ENCODE data around the gene ZMYND12.

Gene ZMYND12

DNA sequence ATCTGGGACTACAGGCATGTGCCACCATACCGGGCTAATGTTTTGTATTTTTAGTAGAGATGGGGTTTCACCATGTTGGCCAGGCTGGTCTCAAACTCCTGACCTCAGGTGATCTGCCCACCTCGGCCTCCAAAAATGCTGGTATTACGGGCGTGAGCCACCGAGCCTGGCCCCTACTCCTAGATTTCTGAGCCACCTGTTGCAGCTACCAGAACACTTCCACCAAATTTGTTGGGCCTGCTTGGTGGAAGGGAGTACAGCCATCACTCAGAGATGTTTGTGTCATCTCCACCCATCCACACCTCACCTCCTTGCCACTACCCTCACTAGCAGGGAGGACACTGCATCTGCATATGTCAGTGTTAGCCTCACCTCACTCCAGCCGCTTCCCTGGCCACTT lies 69.8 kb downstream of the ZMYND12 start:
- H3K4ac ChIP-seq (ENCODE audit: low read length): no peak overlapping the region
- H3K14ac ChIP-seq (ENCODE audit: low read length): no peak overlapping the region
- no peak overlapping the region for H4K91ac ChIP-seq (ENCODE audit: low read depth, low read length, poor library complexity)
- no CpG with 5 or more reads among the region's 6 CpGs for WGBS, 2 donors (ENCODE audit: extremely low coverage in 2 of 2, insufficient read length in 2 of 2, insufficient replicate concordance in 1 of 2)
- no peak overlapping the region for H4K8ac ChIP-seq (ENCODE audit: low read depth, low read length)
- H2AFZ ChIP-seq (ENCODE audit: low read length): no peak overlapping the region
- H3K36me3 ChIP-seq (replicated peaks in 1 of 2; ENCODE audit: control insufficient read depth in 2 of 2, insufficient read depth in 2 of 2, low read length in 2 of 2): no peaks in the 10 kb centered on the region
- DNase-seq (ENCODE audit: low spot score): no peak
- no peak overlapping the region for H3K27ac ChIP-seq (replicated peaks; ENCODE audit: low read length)
- H3K4me2 ChIP-seq (ENCODE audit: insufficient read depth, low read length, poor library complexity, severe bottlenecking): no peak overlapping the region
- no peak overlapping the region for H3K9ac ChIP-seq (ENCODE audit: low read depth, low read length, poor library complexity)
- no peaks in the 10 kb centered on the region for H3K4me1 ChIP-seq (ENCODE audit: control insufficient read depth in 2 of 2, insufficient read depth in 1 of 2, low read depth in 1 of 2, low read length in 2 of 2)
- H2BK5ac ChIP-seq (ENCODE audit: low read length): no peak overlapping the region
- H2BK15ac ChIP-seq (ENCODE audit: low read length): no peak overlapping the region
- no peak overlapping the region for H3K18ac ChIP-seq (ENCODE audit: low read length)
- H3K9me3 ChIP-seq (replicated peaks in 1 of 2; ENCODE audit: control insufficient read depth in 2 of 2, insufficient read depth in 1 of 2, low read depth in 1 of 2, low read length in 2 of 2): no peaks in the 10 kb centered on the region
- H2AK5ac ChIP-seq (ENCODE audit: low read depth, low read length): no peak overlapping the region
- H3K27me3 ChIP-seq (ENCODE audit: control insufficient read depth in 3 of 3, insufficient read depth in 3 of 3, low read depth in 1 of 3, low read length in 3 of 3): peaks cover 2 to 44% (median 9%) of the 10 kb centered on the region in 3 experiments
- H2BK12ac ChIP-seq (ENCODE audit: low read length): no peak overlapping the region
- H3K23ac ChIP-seq (ENCODE audit: low read depth, low read length, poor library complexity): no peak overlapping the region
- peaks cover 2% of the 10 kb centered on the region for H3K79me1 ChIP-seq (ENCODE audit: low read depth, low read length)
- H2BK120ac ChIP-seq (ENCODE audit: low read depth, low read length): no peak overlapping the region
- no peak overlapping the region for H3K4me3 ChIP-seq (ENCODE audit: low read length in 2 of 2)

DNA sequence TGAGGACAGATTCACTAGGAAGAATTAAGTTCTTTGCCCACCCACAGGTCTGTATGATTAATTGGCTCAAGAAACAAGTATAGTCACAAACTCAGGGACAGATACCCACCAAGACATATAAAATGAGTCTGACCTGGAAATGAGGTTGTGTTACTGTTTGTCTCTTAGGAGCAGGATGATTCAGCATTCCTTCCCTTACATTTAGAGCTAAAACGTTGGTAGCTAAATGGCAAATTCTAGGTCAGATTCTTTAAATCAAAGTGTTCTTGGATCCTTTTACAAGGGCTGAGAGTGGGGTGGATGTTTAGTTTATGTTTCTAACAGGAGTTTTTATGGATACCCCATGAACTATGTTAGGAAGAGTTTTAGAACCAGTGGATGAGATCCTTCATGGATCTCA lies 70.5 kb downstream of the ZMYND12 start:
- peaks cover 2 to 42% (median 9%) of the 10 kb centered on the region in 3 experiments for H3K27me3 ChIP-seq (ENCODE audit: control insufficient read depth in 3 of 3, insufficient read depth in 3 of 3, low read depth in 1 of 3, low read length in 3 of 3)
- H4K91ac ChIP-seq (ENCODE audit: low read depth, low read length, poor library complexity): no peak overlapping the region
- no peaks in the 10 kb centered on the region for H3K4me1 ChIP-seq (ENCODE audit: control insufficient read depth in 2 of 2, insufficient read depth in 1 of 2, low read depth in 1 of 2, low read length in 2 of 2)
- H2BK120ac ChIP-seq (ENCODE audit: low read depth, low read length): no peak overlapping the region
- no peak overlapping the region for H3K27ac ChIP-seq (replicated peaks; ENCODE audit: low read length)
- no peak overlapping the region for H3K4ac ChIP-seq (ENCODE audit: low read length)
- no peak overlapping the region for H2BK15ac ChIP-seq (ENCODE audit: low read length)
- no peak overlapping the region for H3K4me3 ChIP-seq (ENCODE audit: low read length in 2 of 2)
- no peak overlapping the region for H3K14ac ChIP-seq (ENCODE audit: low read length)
- no peak overlapping the region for H3K4me2 ChIP-seq (ENCODE audit: insufficient read depth, low read length, poor library complexity, severe bottlenecking)
- H3K23ac ChIP-seq (ENCODE audit: low read depth, low read length, poor library complexity): no peak overlapping the region
- H3K36me3 ChIP-seq (replicated peaks in 1 of 2; ENCODE audit: control insufficient read depth in 2 of 2, insufficient read depth in 2 of 2, low read length in 2 of 2): no peaks in the 10 kb centered on the region
- no peak overlapping the region for H4K8ac ChIP-seq (ENCODE audit: low read depth, low read length)
- no peak overlapping the region for H2BK12ac ChIP-seq (ENCODE audit: low read length)
- no peak overlapping the region for H3K18ac ChIP-seq (ENCODE audit: low read length)
- H2BK5ac ChIP-seq (ENCODE audit: low read length): no peak overlapping the region
- no CpG with 5 or more reads among the region's 1 CpG for WGBS, 2 donors (ENCODE audit: extremely low coverage in 2 of 2, insufficient read length in 2 of 2, insufficient replicate concordance in 1 of 2)
- no peak overlapping the region for H2AK5ac ChIP-seq (ENCODE audit: low read depth, low read length)
- peaks cover 1% of the 10 kb centered on the region for H3K79me1 ChIP-seq (ENCODE audit: low read depth, low read length)
- H3K9ac ChIP-seq (ENCODE audit: low read depth, low read length, poor library complexity): no peak overlapping the region
- H3K9me3 ChIP-seq (replicated peaks in 1 of 2; ENCODE audit: control insufficient read depth in 2 of 2, insufficient read depth in 1 of 2, low read depth in 1 of 2, low read length in 2 of 2): no peaks in the 10 kb centered on the region
- no peak overlapping the region for H2AFZ ChIP-seq (ENCODE audit: low read length)
- DNase-seq (ENCODE audit: low spot score): no peak

DNA sequence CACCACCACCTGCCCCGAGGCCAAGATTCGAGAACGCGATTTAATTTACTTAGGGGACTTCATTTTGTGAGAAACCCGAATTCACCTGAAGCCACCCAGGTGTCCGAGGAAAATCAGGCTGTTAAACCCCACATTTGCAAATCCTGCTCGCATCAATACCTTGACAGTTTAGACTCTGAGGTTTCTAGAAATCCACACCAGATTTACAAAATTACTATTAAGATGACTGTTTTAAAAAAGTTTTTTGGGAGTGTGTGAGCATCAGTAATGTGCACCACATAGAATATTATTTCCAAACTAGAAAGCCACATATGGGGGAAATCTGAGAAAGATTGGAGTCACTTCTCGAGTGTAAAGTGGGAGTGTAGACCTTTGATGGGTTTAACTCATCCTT lies 74.5 kb downstream of the ZMYND12 start:
- H2AK5ac ChIP-seq (ENCODE audit: low read depth, low read length): no peak overlapping the region
- H2BK12ac ChIP-seq (ENCODE audit: low read length): no peak overlapping the region
- DNase-seq (ENCODE audit: low spot score): no peak
- peak overlapping the region; percentile 97 for H2AFZ ChIP-seq (ENCODE audit: low read length)
- no peak overlapping the region for H2BK5ac ChIP-seq (ENCODE audit: low read length)
- H3K9me3 ChIP-seq (replicated peaks in 1 of 2; ENCODE audit: control insufficient read depth in 2 of 2, insufficient read depth in 1 of 2, low read depth in 1 of 2, low read length in 2 of 2): no peaks in the 10 kb centered on the region
- H3K18ac ChIP-seq (ENCODE audit: low read length): no peak overlapping the region
- no peaks in the 10 kb centered on the region for H3K36me3 ChIP-seq (replicated peaks in 1 of 2; ENCODE audit: control insufficient read depth in 2 of 2, insufficient read depth in 2 of 2, low read length in 2 of 2)
- H3K4me1 ChIP-seq (ENCODE audit: control insufficient read depth in 2 of 2, insufficient read depth in 1 of 2, low read depth in 1 of 2, low read length in 2 of 2): peaks cover 0 to 4% of the 10 kb centered on the region in 2 donors
- no peak overlapping the region for H4K91ac ChIP-seq (ENCODE audit: low read depth, low read length, poor library complexity)
- H3K9ac ChIP-seq (ENCODE audit: low read depth, low read length, poor library complexity): peak overlapping the region; percentile 85
- no CpG with 5 or more reads among the region's 8 CpGs for WGBS, 2 donors (ENCODE audit: extremely low coverage in 2 of 2, insufficient read length in 2 of 2, insufficient replicate concordance in 1 of 2)
- no peak overlapping the region for H3K27ac ChIP-seq (replicated peaks; ENCODE audit: low read length)
- peak overlapping the region; percentile 52 to 98 for H3K4me3 ChIP-seq (ENCODE audit: low read length in 2 of 2)
- H3K27me3 ChIP-seq (ENCODE audit: control insufficient read depth in 3 of 3, insufficient read depth in 3 of 3, low read depth in 1 of 3, low read length in 3 of 3): peaks cover 2 to 61% (median 17%) of the 10 kb centered on the region in 3 experiments
- no peaks in the 10 kb centered on the region for H3K79me1 ChIP-seq (ENCODE audit: low read depth, low read length)
- H2BK15ac ChIP-seq (ENCODE audit: low read length): no peak overlapping the region
- H4K8ac ChIP-seq (ENCODE audit: low read depth, low read length): no peak overlapping the region
- H3K4me2 ChIP-seq (ENCODE audit: insufficient read depth, low read length, poor library complexity, severe bottlenecking): peak overlapping the region; percentile 82
- no peak overlapping the region for H2BK120ac ChIP-seq (ENCODE audit: low read depth, low read length)
- H3K4ac ChIP-seq (ENCODE audit: low read length): no peak overlapping the region
- H3K14ac ChIP-seq (ENCODE audit: low read length): no peak overlapping the region
- H3K23ac ChIP-seq (ENCODE audit: low read depth, low read length, poor library complexity): no peak overlapping the region

DNA sequence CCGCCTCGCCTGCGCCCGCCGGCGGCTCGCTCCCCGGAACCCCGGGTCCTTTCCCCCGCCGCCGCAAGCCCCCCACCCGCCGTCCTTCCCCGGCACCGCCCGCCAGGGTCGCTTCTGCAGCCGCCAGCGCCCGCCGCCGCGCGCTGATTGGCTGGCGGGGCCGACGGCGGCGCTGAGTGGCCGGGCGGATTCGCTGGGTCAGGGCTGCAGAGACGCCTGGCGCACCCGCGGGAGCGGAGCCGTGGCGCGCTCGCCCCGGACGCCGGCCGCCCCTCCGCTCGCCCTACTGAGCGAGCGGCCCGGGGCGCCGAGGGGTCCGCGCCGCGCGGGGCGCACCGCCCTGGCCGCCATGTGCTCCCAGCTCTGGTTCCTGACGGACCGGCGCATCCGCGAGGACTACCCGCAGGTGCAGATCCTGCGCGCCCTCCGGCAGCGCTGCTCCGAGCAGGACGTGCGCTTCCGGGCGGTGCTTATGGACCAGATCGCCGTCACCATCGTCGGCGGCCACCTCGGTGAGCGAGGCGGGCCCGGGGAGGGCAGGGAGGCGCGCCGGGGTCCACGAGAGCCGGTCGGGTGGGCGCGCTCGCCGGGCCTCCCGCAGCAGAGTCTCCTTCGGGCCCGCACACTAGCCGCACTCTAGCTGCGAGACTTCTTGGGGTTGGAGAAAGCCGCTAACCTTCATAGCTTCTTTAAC lies 75.1 kb downstream of the ZMYND12 start, which contains the start of gene RIMKLA:
Gene RIMKLA (plus strand): TSS at position 207 of the 694 bp plus-strand sequence. CDS start 143 bp downstream, at position 350.
- peak within 1 kb of the TSS; percentile 78 for H3K18ac ChIP-seq (ENCODE audit: low read length)
- peak within 1 kb of the TSS; percentile 85 for H3K9ac ChIP-seq (ENCODE audit: low read depth, low read length, poor library complexity)
- H2BK120ac ChIP-seq (ENCODE audit: low read depth, low read length): no peak within 1 kb of the TSS
- no peak within 1 kb of the TSS for H2BK12ac ChIP-seq (ENCODE audit: low read length)
- peaks cover 2 to 61% (median 17%) of the 10 kb centered on the region in 3 experiments for H3K27me3 ChIP-seq (ENCODE audit: control insufficient read depth in 3 of 3, insufficient read depth in 3 of 3, low read depth in 1 of 3, low read length in 3 of 3)
- H3K4ac ChIP-seq (ENCODE audit: low read length): no peak within 1 kb of the TSS
- peak within 1 kb of the TSS; percentile 77 for H3K23ac ChIP-seq (ENCODE audit: low read depth, low read length, poor library complexity)
- no peak within 1 kb of the TSS for H2BK5ac ChIP-seq (ENCODE audit: low read length)
- no peak within 1 kb of the TSS for H3K14ac ChIP-seq (ENCODE audit: low read length)
- H3K36me3 ChIP-seq (replicated peaks in 1 of 2; ENCODE audit: control insufficient read depth in 2 of 2, insufficient read depth in 2 of 2, low read length in 2 of 2): no peaks in the 10 kb centered on the region
- peak within 1 kb of the TSS; percentile 52 to 98 for H3K4me3 ChIP-seq (ENCODE audit: low read length in 2 of 2)
- H3K9me3 ChIP-seq (replicated peaks in 1 of 2; ENCODE audit: control insufficient read depth in 2 of 2, insufficient read depth in 1 of 2, low read depth in 1 of 2, low read length in 2 of 2): no peaks in the 10 kb centered on the region
- no peak within 1 kb of the TSS for H4K91ac ChIP-seq (ENCODE audit: low read depth, low read length, poor library complexity)
- H2AK5ac ChIP-seq (ENCODE audit: low read depth, low read length): no peak within 1 kb of the TSS
- DNase-seq (ENCODE audit: low spot score): peak; percentile 75
- peaks cover 0 to 4% of the 10 kb centered on the region in 2 donors for H3K4me1 ChIP-seq (ENCODE audit: control insufficient read depth in 2 of 2, insufficient read depth in 1 of 2, low read depth in 1 of 2, low read length in 2 of 2)
- peak within 1 kb of the TSS; percentile 82 for H3K4me2 ChIP-seq (ENCODE audit: insufficient read depth, low read length, poor library complexity, severe bottlenecking)
- no peaks in the 10 kb centered on the region for H3K79me1 ChIP-seq (ENCODE audit: low read depth, low read length)
- WGBS, 2 donors (ENCODE audit: extremely low coverage in 2 of 2, insufficient read length in 2 of 2, insufficient replicate concordance in 1 of 2): no CpG with 5 or more reads among the region's 101 CpGs
- H4K8ac ChIP-seq (ENCODE audit: low read depth, low read length): peak within 1 kb of the TSS; percentile 30
- peak within 1 kb of the TSS; percentile 97 for H2AFZ ChIP-seq (ENCODE audit: low read length)
- no peak within 1 kb of the TSS for H3K27ac ChIP-seq (replicated peaks; ENCODE audit: low read length)
- H2BK15ac ChIP-seq (ENCODE audit: low read length): no peak within 1 kb of the TSS

Data from neuronal stem cell (in vitro differentiated cells).